WTC11 (cell line): ENCODE measurements around the gene UNC119B. TPM values are rescaled to one million over a fixed set of nuclear protein-coding genes. Genes with fewer than 3 reads are reported as not detected.

Experiments used
- ATAC-seq: fragments of 200-7000 bp; cut with Tn5 transposase; 2 replicates; pipeline ENCODE4 v1.10.0; 2021; ENCODE audit warnings: mild to moderate bottlenecking, moderate library complexity
- CTCF ChIA-PET: fragments of 300-600 bp; sonication (Branson Sonifier 250); formaldehyde crosslinking; loops from one replicate; lab custom pipeline; 2021; ENCODE audit warnings: antibody characterized with exemption; lab: Charles Lee
- POLR2A ChIA-PET: fragments of 350-600 bp; sonication (Branson Sonifier 250); formaldehyde crosslinking; loops from one replicate; lab custom pipeline; 2021; ENCODE audit warnings: antibody characterized with exemption; lab: Charles Lee
- DNase-seq: peaks from one replicate; pipeline ENCODE4 v3.0.0; 2021; ENCODE audit warnings: low spot score
- H3K27ac Mint-ChIP-seq: 2 replicates; pipeline ENCODE4 v1.8.0; 2021; ENCODE audit warnings: mixed read lengths
- H3K27me3 Mint-ChIP-seq: 2 replicates; pipeline ENCODE4 v1.8.0; 2021; ENCODE audit warnings: low read depth, mild to moderate bottlenecking, moderate library complexity, mixed read lengths
- H3K36me3 Mint-ChIP-seq: 2 replicates; pipeline ENCODE4 v1.8.0; 2021; ENCODE audit warnings: mixed read lengths
- H3K4me1 Mint-ChIP-seq: 2 replicates; pipeline ENCODE4 v1.8.0; 2022; ENCODE audit warnings: mixed read lengths
- H3K4me3 Mint-ChIP-seq: 2 replicates; pipeline ENCODE4 v1.8.0; 2021; ENCODE audit warnings: mild to moderate bottlenecking, moderate library complexity, mixed read lengths
- H3K9me3 Mint-ChIP-seq: 2 replicates; pipeline ENCODE4 v1.8.0; 2021; ENCODE audit warnings: mixed read lengths
- ATF2 ChIP-seq: sonication (generic); formaldehyde crosslinking; IDR thresholded peaks from 2 replicates; pipeline ENCODE4 v1.8.1; 2022; ENCODE audit warnings: low read depth, missing genetic modification reagents, borderline replicate concordance
- ATF6 ChIP-seq: sonication (generic); formaldehyde crosslinking; IDR thresholded peaks from 2 replicates; pipeline ENCODE4 v1.8.1; 2023; ENCODE audit warnings: mild to moderate bottlenecking, missing genetic modification reagents
- CREM ChIP-seq: sonication (generic); formaldehyde crosslinking; IDR thresholded peaks from 2 replicates; pipeline ENCODE4 v1.8.1; 2022; ENCODE audit warnings: mild to moderate bottlenecking, missing genetic modification reagents, moderate library complexity
- HMGXB4 ChIP-seq: sonication (generic); formaldehyde crosslinking; IDR thresholded peaks from 2 replicates; pipeline ENCODE4 v1.8.1; 2023; ENCODE audit warnings: mild to moderate bottlenecking, moderate library complexity, missing genetic modification reagents
- MLX ChIP-seq: sonication (generic); formaldehyde crosslinking; IDR thresholded peaks from 2 replicates; pipeline ENCODE4 v1.8.1; 2023; ENCODE audit warnings: mild to moderate bottlenecking, missing genetic modification reagents, moderate library complexity
- MXD4 ChIP-seq: fragments of 250-450 bp; sonication (Bioruptor Pico); IDR thresholded peaks from 2 replicates; pipeline ENCODE4 v1.8.0; 2021; ENCODE audit warnings: mild to moderate bottlenecking, moderate library complexity, borderline replicate concordance
- TEAD4 ChIP-seq: sonication (generic); formaldehyde crosslinking; IDR thresholded peaks from 2 replicates; pipeline ENCODE4 v1.8.0; 2022; ENCODE audit warnings: mild to moderate bottlenecking, missing genetic modification reagents
- ZMAT4 ChIP-seq: fragments of 250-450 bp; sonication (Bioruptor Pico); IDR thresholded peaks from 2 replicates; pipeline ENCODE4 v1.9.0; 2021; ENCODE audit warnings: mild to moderate bottlenecking
- ZNF317 ChIP-seq: sonication (generic); formaldehyde crosslinking; IDR thresholded peaks from 2 replicates; pipeline ENCODE4 v1.8.1; 2023; ENCODE audit warnings: low read depth, mild to moderate bottlenecking, moderate library complexity, missing genetic modification reagents, borderline replicate concordance
- ZNF416 ChIP-seq: fragments of 250-450 bp; sonication (Bioruptor Pico); IDR thresholded peaks from 2 replicates; pipeline ENCODE4 v1.9.0; 2021; ENCODE audit warnings: mild to moderate bottlenecking, inconsistent platforms
- ZNF532 ChIP-seq: fragments of 250-450 bp; sonication (Bioruptor Pico); IDR thresholded peaks from 2 replicates; pipeline ENCODE4 v1.9.0; 2021; ENCODE audit warnings: mild to moderate bottlenecking, borderline replicate concordance
- ZNF671 ChIP-seq: fragments of 250-450 bp; sonication (Bioruptor Pico); IDR thresholded peaks from 2 replicates; pipeline ENCODE4 v1.8.0; 2021; ENCODE audit warnings: mild to moderate bottlenecking
- total RNA-seq: library from RNA; stranded (reverse); gene quantifications from 3 replicates; pipeline ENCODE4 v1.2.3, GENCODE V29; 2021
- TF ChIP-seq, protein P1 (sequence below): sonication (generic); formaldehyde crosslinking; IDR thresholded peaks from 2 replicates; pipeline ENCODE4 v1.8.0; 2022; ENCODE audit warnings: mild to moderate bottlenecking, missing genetic modification reagents
- TF ChIP-seq, protein P2 (sequence below): fragments of 200-600 bp; IDR thresholded peaks from 2 replicates; pipeline ENCODE4 v1.8.0; 2022; ENCODE audit warnings: antibody characterized with exemption
- TF ChIP-seq, protein P3 (sequence below): sonication (generic); formaldehyde crosslinking; IDR thresholded peaks from 2 replicates; pipeline ENCODE4 v1.8.1; 2022; ENCODE audit warnings: low read depth, mild to moderate bottlenecking, moderate library complexity, missing genetic modification reagents, borderline replicate concordance
- TF ChIP-seq, protein P4 (sequence below): sonication (generic); formaldehyde crosslinking; conservative IDR thresholded peaks from 2 replicates; pipeline ENCODE4 v1.8.1; 2022; ENCODE audit warnings: mild to moderate bottlenecking, missing genetic modification reagents

The UNC119B gene
- total RNA-seq, 1 experiment from 2014 or later = 53.3 TPM

- ChIA-PET POLR2A (no interaction called here), CTCF (interaction anchor here (1.6 kb wide), 1 partner anchor 25 kb away, joined by 6 read pairs; no protein-coding TSS in a partner anchor)
- H3K4me3 Mint-ChIP-seq = no peak overlapping the region
- H3K36me3 Mint-ChIP-seq = no peaks in the 10 kb centered on the region
- TF ChIP-seq ZNF671 (no peak), HMGXB4 (CRISPR knock-in tag) (no peak), CREM (CRISPR knock-in tag) (no peak)
- no peak overlapping the region for H3K27ac Mint-ChIP-seq
- DNase-seq (no peak), ATAC-seq (no peak)
- no peaks in the 10 kb centered on the region for H3K27me3 Mint-ChIP-seq
- H3K9me3 Mint-ChIP-seq = no peaks in the 10 kb centered on the region
- peaks cover 16% of the 10 kb centered on the region for H3K4me1 Mint-ChIP-seq
Measured at GRCh38 chr12:120674097-120674636, 36.1 kb upstream of the UNC119B start.

GRCh38 chr12:120677765-120678473, 32.3 kb upstream of the UNC119B start:
- H3K27me3 Mint-ChIP-seq = no peaks in the 10 kb centered on the region
- H3K36me3 Mint-ChIP-seq = no peaks in the 10 kb centered on the region
- ATAC-seq (no peak), DNase-seq (no peak)
- POLR2A ChIA-PET = no interaction called here
- CTCF ChIA-PET = interaction anchor here (1.4 to 4.9 kb wide), 2 partner anchors 29 to 95 kb away, joined by 3 to 34 read pairs; no protein-coding TSS in a partner anchor
- H3K4me1 Mint-ChIP-seq = peaks cover 9% of the 10 kb centered on the region
- H3K9me3 Mint-ChIP-seq = no peaks in the 10 kb centered on the region
- H3K27ac Mint-ChIP-seq = no peak overlapping the region
- H3K4me3 Mint-ChIP-seq = no peak overlapping the region
- TF ChIP-seq ATF2 (CRISPR knock-in tag) = no peak
- TF ChIP-seq, protein P1, sequence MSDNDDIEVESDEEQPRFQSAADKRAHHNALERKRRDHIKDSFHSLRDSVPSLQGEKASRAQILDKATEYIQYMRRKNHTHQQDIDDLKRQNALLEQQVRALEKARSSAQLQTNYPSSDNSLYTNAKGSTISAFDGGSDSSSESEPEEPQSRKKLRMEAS (CRISPR knock-in tag) = no peak
- no peak for TF ChIP-seq ZNF416 (CRISPR knock-in tag)
- TF ChIP-seq ATF6 (CRISPR knock-in tag) = no peak
- TF ChIP-seq, protein P2, sequence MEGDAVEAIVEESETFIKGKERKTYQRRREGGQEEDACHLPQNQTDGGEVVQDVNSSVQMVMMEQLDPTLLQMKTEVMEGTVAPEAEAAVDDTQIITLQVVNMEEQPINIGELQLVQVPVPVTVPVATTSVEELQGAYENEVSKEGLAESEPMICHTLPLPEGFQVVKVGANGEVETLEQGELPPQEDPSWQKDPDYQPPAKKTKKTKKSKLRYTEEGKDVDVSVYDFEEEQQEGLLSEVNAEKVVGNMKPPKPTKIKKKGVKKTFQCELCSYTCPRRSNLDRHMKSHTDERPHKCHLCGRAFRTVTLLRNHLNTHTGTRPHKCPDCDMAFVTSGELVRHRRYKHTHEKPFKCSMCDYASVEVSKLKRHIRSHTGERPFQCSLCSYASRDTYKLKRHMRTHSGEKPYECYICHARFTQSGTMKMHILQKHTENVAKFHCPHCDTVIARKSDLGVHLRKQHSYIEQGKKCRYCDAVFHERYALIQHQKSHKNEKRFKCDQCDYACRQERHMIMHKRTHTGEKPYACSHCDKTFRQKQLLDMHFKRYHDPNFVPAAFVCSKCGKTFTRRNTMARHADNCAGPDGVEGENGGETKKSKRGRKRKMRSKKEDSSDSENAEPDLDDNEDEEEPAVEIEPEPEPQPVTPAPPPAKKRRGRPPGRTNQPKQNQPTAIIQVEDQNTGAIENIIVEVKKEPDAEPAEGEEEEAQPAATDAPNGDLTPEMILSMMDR = no peak
- TF ChIP-seq ZMAT4 (CRISPR knock-in tag) = no peak
- no peak for TF ChIP-seq MLX
- TF ChIP-seq MXD4 (CRISPR knock-in tag) = no peak
- TF ChIP-seq, protein P3, sequence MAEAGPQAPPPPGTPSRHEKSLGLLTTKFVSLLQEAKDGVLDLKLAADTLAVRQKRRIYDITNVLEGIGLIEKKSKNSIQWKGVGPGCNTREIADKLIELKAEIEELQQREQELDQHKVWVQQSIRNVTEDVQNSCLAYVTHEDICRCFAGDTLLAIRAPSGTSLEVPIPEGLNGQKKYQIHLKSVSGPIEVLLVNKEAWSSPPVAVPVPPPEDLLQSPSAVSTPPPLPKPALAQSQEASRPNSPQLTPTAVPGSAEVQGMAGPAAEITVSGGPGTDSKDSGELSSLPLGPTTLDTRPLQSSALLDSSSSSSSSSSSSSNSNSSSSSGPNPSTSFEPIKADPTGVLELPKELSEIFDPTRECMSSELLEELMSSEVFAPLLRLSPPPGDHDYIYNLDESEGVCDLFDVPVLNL = no peak
- TF ChIP-seq, protein P4, sequence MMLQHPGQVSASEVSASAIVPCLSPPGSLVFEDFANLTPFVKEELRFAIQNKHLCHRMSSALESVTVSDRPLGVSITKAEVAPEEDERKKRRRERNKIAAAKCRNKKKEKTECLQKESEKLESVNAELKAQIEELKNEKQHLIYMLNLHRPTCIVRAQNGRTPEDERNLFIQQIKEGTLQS = no peak
- no peak for TF ChIP-seq ZNF532 (CRISPR knock-in tag)
- TF ChIP-seq TEAD4 = no peak
- TF ChIP-seq ZNF317 (CRISPR knock-in tag) = no peak
